HepG2 (cell line): ENCODE measurements around the gene ZFP36. TPM values are rescaled to one million over a fixed set of nuclear protein-coding genes. Genes with fewer than 3 reads are reported as not detected.
A peak's percentile ranks its signal among the peaks of the same experiment; 100 is the strongest.

Experiments used
- ARHGAP35 ChIP-seq: sonication (generic); formaldehyde crosslinking; IDR thresholded peaks from 2 replicates; pipeline ENCODE4 v1.9.0; 2022; ENCODE audit warnings: mild to moderate bottlenecking, inconsistent platforms, moderate library complexity, missing genetic modification reagents, borderline replicate concordance
- ATF2 ChIP-seq: sonication (generic); formaldehyde crosslinking; IDR thresholded peaks from 2 replicates; pipeline ENCODE4 v1.4.0; 2020; ENCODE audit warnings: missing genetic modification reagents
- BRD4 ChIP-seq: sonication (generic); formaldehyde crosslinking; IDR thresholded peaks from 2 replicates; pipeline ENCODE4 v1.4.0; 2020; ENCODE audit warnings: missing genetic modification reagents
- CEBPG ChIP-seq: IDR thresholded peaks from 2 replicates; pipeline ENCODE4 v1.6.1; 2016
- ERF ChIP-seq: IDR thresholded peaks from 2 replicates; pipeline ENCODE4 v1.6.1; 2018; ENCODE audit warnings: missing biosample characterization, missing genetic modification reagents
- FOXK1 ChIP-seq: sonication (generic); formaldehyde crosslinking; IDR thresholded peaks from 2 replicates; pipeline ENCODE4 v1.4.0; 2020; ENCODE audit warnings: low read depth, missing genetic modification reagents, borderline replicate concordance
- IKZF4 ChIP-seq: sonication (generic); formaldehyde crosslinking; IDR thresholded peaks from 2 replicates; pipeline ENCODE4 v1.5.1; 2020; ENCODE audit warnings: borderline replicate concordance, mild to moderate bottlenecking, low read depth, missing genetic modification reagents; ENCODE audit errors: not compliant biosample characterization
- KMT2B ChIP-seq: IDR thresholded peaks from 2 replicates; pipeline ENCODE4 v1.6.1; 2016; ENCODE audit warnings: missing genetic modification reagents, missing compliant biosample characterization
- MED8 ChIP-seq: sonication (generic); formaldehyde crosslinking; IDR thresholded peaks from 2 replicates; pipeline ENCODE4 v1.8.1; 2023; ENCODE audit warnings: mild to moderate bottlenecking, missing genetic modification reagents; ENCODE audit not compliant: insufficient replicate concordance
- NR2F6 ChIP-seq, 2 experiments: IDR thresholded peaks; 2 replicates each; pipeline ENCODE4 v1.6.1; 2016; ENCODE audit warnings: antibody characterized with exemption in 1 of 2, mild to moderate bottlenecking in 1 of 2
- TAF1 ChIP-seq: sonication (generic); formaldehyde crosslinking; IDR thresholded peaks from 2 replicates; pipeline ENCODE4 v1.4.0; 2020; ENCODE audit warnings: missing genetic modification reagents
- XBP1 ChIP-seq: sonication (generic); formaldehyde crosslinking; IDR thresholded peaks from 2 replicates; pipeline ENCODE4 v1.5.0; 2020; ENCODE audit warnings: missing genetic modification reagents
- ZBTB7B ChIP-seq: sonication (generic); formaldehyde crosslinking; IDR thresholded peaks from 2 replicates; pipeline ENCODE4 v1.4.0; 2020; ENCODE audit warnings: missing genetic modification reagents
- ZFP36 ChIP-seq: fragments of 150-350 bp; IDR thresholded peaks from 2 replicates; pipeline ENCODE4 v1.6.1; 2018; ENCODE audit warnings: borderline replicate concordance, low read length, low read depth; ENCODE audit not compliant: partially characterized antibody
- ZFP91 ChIP-seq: sonication (generic); formaldehyde crosslinking; IDR thresholded peaks from 2 replicates; pipeline ENCODE4 v1.9.0; 2022; ENCODE audit warnings: missing genetic modification reagents, mild to moderate bottlenecking, borderline replicate concordance
- ZGPAT ChIP-seq: IDR thresholded peaks from 2 replicates; pipeline ENCODE4 v1.6.1; 2016; ENCODE audit warnings: mild to moderate bottlenecking
- ZNF124 ChIP-seq: sonication (generic); formaldehyde crosslinking; IDR thresholded peaks from 2 replicates; pipeline ENCODE4 v1.4.0; 2020; ENCODE audit warnings: missing genetic modification reagents
- ZNF264 ChIP-seq: sonication (generic); formaldehyde crosslinking; IDR thresholded peaks from 2 replicates; pipeline ENCODE4 v1.4.0; 2020; ENCODE audit warnings: missing genetic modification reagents
- ZNF333 ChIP-seq: sonication (generic); formaldehyde crosslinking; IDR thresholded peaks from 2 replicates; pipeline ENCODE4 v1.4.0; 2020; ENCODE audit warnings: mild to moderate bottlenecking, missing genetic modification reagents, borderline replicate concordance
- ZNF431 ChIP-seq: sonication (generic); formaldehyde crosslinking; IDR thresholded peaks from 2 replicates; pipeline ENCODE4 v1.9.0; 2022; ENCODE audit warnings: missing genetic modification reagents, low read depth, mild to moderate bottlenecking, borderline replicate concordance
- ZNF770 ChIP-seq: sonication (generic); formaldehyde crosslinking; IDR thresholded peaks from 2 replicates; pipeline ENCODE4 v1.5.0; 2020; ENCODE audit warnings: mild to moderate bottlenecking, missing genetic modification reagents
- polyA plus RNA-seq, 8 experiments: library from polyadenylated mRNA; depleted of rRNA in 3 of 8; stranded (reverse) in 7 of 8; unstranded in 1 of 8; fragments of >200 nt; fragmentation: Illumina TruSeq in 4 of 8; extraction: Trizol in 4 of 8; gene quantifications; 2 replicates each; pipeline versions ENCODE4 v1.2.1 to v1.2.3, GENCODE V29; 2011 to 2016; ENCODE audit warnings: low read depth in 4 of 8, missing spikeins in 1 of 8, mixed read lengths in 1 of 8; ENCODE audit not compliant: insufficient read depth in 1 of 8
- total RNA-seq, 5 experiments: library from RNA; depleted of rRNA; stranded (reverse); fragments of >200 nt; fragmentation: Illumina TruSeq; extraction: Trizol; gene quantifications; 2 replicates each; pipeline ENCODE4 v1.2.3, GENCODE V29; 2016; ENCODE audit warnings: low read depth in 1 of 5

ZFP36 gene
- total and polyA plus RNA-seq, 2 of the 13 experiments (the other 11 are each of a cell fraction or from before 2014, with no cell fraction given), result 1.4 to 1.7 TPM

GRCh38 chr19:39397360-39398296, 9.0 kb upstream of the ZFP36 start (continued):
- TF ChIP-seq ZNF770 (CRISPR knock-in tag), result peak; percentile 60; the same call in 1 of the 2 replicates
- peak; percentile 41; the same call in 1 of the 2 replicates for TF ChIP-seq ARHGAP35
- peak; percentile 36 for TF ChIP-seq ZFP36
- TF ChIP-seq ZNF124 (CRISPR knock-in tag), result peak; percentile 74; the same call in 1 of the 2 replicates
- no peak for TF ChIP-seq XBP1 (CRISPR knock-in tag)
- TF ChIP-seq CEBPG (CRISPR knock-in tag), result peak; percentile 54
- TF ChIP-seq MED8, result peak; percentile 4
- peak; percentile 37; the same call in 1 of the 2 replicates for TF ChIP-seq ZNF333 (CRISPR knock-in tag)
- peak; percentile 78 for TF ChIP-seq FOXK1
- peak; percentile 94 for TF ChIP-seq ZFP91
- peak; percentile 67 for TF ChIP-seq KMT2B
- TF ChIP-seq ZGPAT (CRISPR knock-in tag), result peak; percentile 94
- TF ChIP-seq BRD4 (CRISPR knock-in tag), result no peak
- peak; percentile 59; the same call in 1 of the 2 replicates for TF ChIP-seq NR2F6 (IDR thresholded peaks at IDR 0.05)
- peak; percentile 86 for TF ChIP-seq NR2F6 (CRISPR knock-in tag; IDR thresholded peaks at IDR 0.05)
- peak; percentile 92 for TF ChIP-seq ERF (CRISPR knock-in tag)
- peak; percentile 67; the same call in 1 of the 2 replicates for TF ChIP-seq TAF1 (CRISPR knock-in tag)
- TF ChIP-seq IKZF4 (CRISPR knock-in tag), result peak; percentile 73
- TF ChIP-seq ZBTB7B (CRISPR knock-in tag), result peak; percentile 74
- peak; percentile 83 for TF ChIP-seq ATF2 (CRISPR knock-in tag)
- TF ChIP-seq ZNF431 (CRISPR knock-in tag), result 0 out of 2 replicates have a peak, but pooled peaks have one; percentile 46
- TF ChIP-seq ZNF264 (CRISPR knock-in tag), result 0 out of 2 replicates have a peak, but pooled peaks have one; percentile 32
